ENCODE measurements around the gene ZMYND8.
A peak's percentile ranks its signal among the peaks of the same experiment; 100 is the strongest.
"Not testable (repeated sequence)": the region's sequence is repeated elsewhere in the genome, so short reads cannot be mapped to it uniquely, and the experiment has no call there.

Gene ZMYND8

GRCh38 chr20:47245166-47245565 is 111.3 kb downstream of the ZMYND8 start:
- DNase-seq; in situ Hi-C loops (cut with HindIII; ENCODE audit: low pct_ligation_motif_present, low pct_unique_long_range_greater_than_20kb, low sequenced_read_pairs): not testable (repeated sequence)

- in situ Hi-C loops (cut with HindIII; ENCODE audit: low pct_ligation_motif_present, low pct_unique_long_range_greater_than_20kb, low sequenced_read_pairs), result no loop called here
These were observed 112.0 kb downstream of the ZMYND8 start for GRCh38 chr20:47244451-47244850.

GRCh38 chr20:47243532-47244305 is 112.8 kb downstream of the ZMYND8 start:
- DNase-seq, result no peak
- in situ Hi-C loops (cut with HindIII; ENCODE audit: low pct_ligation_motif_present, low pct_unique_long_range_greater_than_20kb, low sequenced_read_pairs), result no loop called here

More at GRCh38 chr20:47244451-47244850, 112.0 kb downstream of the ZMYND8 start:
- DNase-seq, result no peak

GRCh38 chr20:47243003-47243402 is 113.5 kb downstream of the ZMYND8 start:
- in situ Hi-C loops (cut with HindIII; ENCODE audit: low pct_ligation_motif_present, low pct_unique_long_range_greater_than_20kb, low sequenced_read_pairs), result no loop called here
- no peak for DNase-seq

- DNase-seq, result no peak
- in situ Hi-C loops (cut with HindIII; ENCODE audit: low pct_ligation_motif_present, low pct_unique_long_range_greater_than_20kb, low sequenced_read_pairs), result no loop called here
These were observed 115.1 kb downstream of the ZMYND8 start for GRCh38 chr20:47241345-47241781.

- in situ Hi-C loops (cut with HindIII; ENCODE audit: low pct_ligation_motif_present, low pct_unique_long_range_greater_than_20kb, low sequenced_read_pairs); DNase-seq: not testable (repeated sequence)
These were observed 116.4 kb downstream of the ZMYND8 start for GRCh38 chr20:47240096-47240495.

- no peak for DNase-seq
- in situ Hi-C loops (cut with HindIII; ENCODE audit: low pct_ligation_motif_present, low pct_unique_long_range_greater_than_20kb, low sequenced_read_pairs), result no loop called here
These were observed 116.8 kb downstream of the ZMYND8 start for GRCh38 chr20:47239719-47240067.

GRCh38 chr20:47238780-47239718 is 117.5 kb downstream of the ZMYND8 start:
- DNase-seq, result no peak
- in situ Hi-C loops (cut with HindIII; ENCODE audit: low pct_ligation_motif_present, low pct_unique_long_range_greater_than_20kb, low sequenced_read_pairs), result no loop called here

- no peak for DNase-seq
- in situ Hi-C loops (cut with HindIII; ENCODE audit: low pct_ligation_motif_present, low pct_unique_long_range_greater_than_20kb, low sequenced_read_pairs), result no loop called here
These were observed 118.8 kb downstream of the ZMYND8 start for GRCh38 chr20:47237715-47238114.

GRCh38 chr20:47236639-47236900 is 119.9 kb downstream of the ZMYND8 start:
- in situ Hi-C loops (cut with HindIII; ENCODE audit: low pct_ligation_motif_present, low pct_unique_long_range_greater_than_20kb, low sequenced_read_pairs), result no loop called here
- DNase-seq, result no peak

GRCh38 chr20:47235853-47236638 is 120.5 kb downstream of the ZMYND8 start:
- in situ Hi-C loops (cut with HindIII; ENCODE audit: low pct_ligation_motif_present, low pct_unique_long_range_greater_than_20kb, low sequenced_read_pairs), result no loop called here
- no peak for DNase-seq

GRCh38 chr20:47235111-47235510 is 121.4 kb downstream of the ZMYND8 start:
- in situ Hi-C loops (cut with HindIII; ENCODE audit: low pct_ligation_motif_present, low pct_unique_long_range_greater_than_20kb, low sequenced_read_pairs), result no loop called here
- no peak for DNase-seq

- in situ Hi-C loops (cut with HindIII; ENCODE audit: low pct_ligation_motif_present, low pct_unique_long_range_greater_than_20kb, low sequenced_read_pairs), result no loop called here
- peak; percentile 4 for DNase-seq
These were observed 122.9 kb downstream of the ZMYND8 start for GRCh38 chr20:47233333-47234188.

- in situ Hi-C loops (cut with HindIII; ENCODE audit: low pct_ligation_motif_present, low pct_unique_long_range_greater_than_20kb, low sequenced_read_pairs), result no loop called here
- no peak for DNase-seq
These were observed 124.0 kb downstream of the ZMYND8 start for GRCh38 chr20:47232518-47232917.

- DNase-seq, result no peak
- in situ Hi-C loops (cut with HindIII; ENCODE audit: low pct_ligation_motif_present, low pct_unique_long_range_greater_than_20kb, low sequenced_read_pairs), result no loop called here
These were observed 125.0 kb downstream of the ZMYND8 start for GRCh38 chr20:47231382-47232039.

GRCh38 chr20:47230811-47231256 is 125.7 kb downstream of the ZMYND8 start:
- DNase-seq, result no peak

GRCh38 chr20:47228654-47229053 is 127.8 kb downstream of the ZMYND8 start:
- DNase-seq, result no peak
- in situ Hi-C loops (cut with HindIII; ENCODE audit: low pct_ligation_motif_present, low pct_unique_long_range_greater_than_20kb, low sequenced_read_pairs), result no loop called here

More at GRCh38 chr20:47230811-47231256, 125.7 kb downstream of the ZMYND8 start:
- in situ Hi-C loops (cut with HindIII; ENCODE audit: low pct_ligation_motif_present, low pct_unique_long_range_greater_than_20kb, low sequenced_read_pairs), result no loop called here

GRCh38 chr20:47227576-47227975 is 128.9 kb downstream of the ZMYND8 start:
- no peak for DNase-seq
- in situ Hi-C loops (cut with HindIII; ENCODE audit: low pct_ligation_motif_present, low pct_unique_long_range_greater_than_20kb, low sequenced_read_pairs), result no loop called here

All from ACHN (cell line).